ENCODE measurements around the gene POMGNT1. TPM values are rescaled to one million over a fixed set of nuclear protein-coding genes. Genes with fewer than 3 reads are reported as not detected.

Gene POMGNT1
- total and polyA plus RNA-seq, 2 of the 13 experiments (the other 11 are each of a cell fraction or from before 2014, with no cell fraction given), result 33.9 to 46.8 TPM

DNA sequence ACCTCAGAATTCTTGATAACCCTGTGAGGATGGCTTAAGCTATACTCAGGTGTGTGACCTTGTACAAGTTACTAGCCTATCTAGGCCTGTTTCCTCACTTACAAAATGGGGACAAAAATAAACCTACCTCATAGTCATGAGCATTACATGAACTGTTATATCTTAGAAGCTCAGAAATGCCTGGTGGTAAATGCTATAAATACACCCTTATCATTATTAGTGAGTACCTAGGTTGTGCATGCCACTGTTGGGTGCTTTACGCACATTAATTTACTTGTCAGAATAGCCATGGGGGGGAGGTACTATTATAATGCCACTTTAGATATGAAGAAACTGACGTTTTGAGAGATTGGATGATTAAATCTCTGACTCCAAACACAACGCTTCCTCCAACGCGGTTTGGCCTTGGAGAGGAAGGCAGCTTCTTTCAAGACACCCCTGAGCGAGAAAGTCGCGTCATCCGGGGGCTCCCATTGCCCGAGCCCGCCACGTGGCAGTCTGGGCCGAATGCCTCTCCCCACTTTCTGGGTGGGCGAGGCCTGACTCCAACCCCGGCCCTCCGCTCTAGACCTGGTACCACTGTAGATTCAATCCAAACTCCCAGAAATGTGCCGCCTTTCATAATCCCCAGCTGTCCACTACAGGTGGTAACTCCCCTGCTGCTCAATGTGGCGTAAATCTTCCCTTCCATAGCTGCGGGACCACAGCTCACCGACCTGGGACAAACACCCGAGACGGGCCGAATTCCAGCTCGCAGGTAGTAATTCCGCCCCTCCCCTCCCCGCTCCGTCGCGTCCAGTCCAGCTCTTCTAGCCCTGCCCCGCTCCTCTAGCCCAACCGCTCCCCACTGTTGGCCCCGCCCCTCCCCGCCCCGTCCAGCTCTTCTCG is 48.6 kb upstream of the POMGNT1 start (continued):
- TF ChIP-seq ZUFSP (CRISPR knock-in tag; IDR thresholded peaks at IDR 0.05; ENCODE audit: borderline replicate concordance) (no peak), ZNF280B (CRISPR knock-in tag; IDR thresholded peaks at IDR 0.05; ENCODE audit: borderline replicate concordance) (peak; percentile 41; the same call in 1 of the 2 replicates), THAP8 (CRISPR knock-in tag; IDR thresholded peaks at IDR 0.05; ENCODE audit: borderline replicate concordance) (no peak), POLR2A (IDR thresholded peaks at IDR 0.05; ENCODE audit: insufficient read depth in 1 of 2, low read depth in 2 of 2, low read length in 2 of 2) (peak; percentile 59 to 83), AGO2 (optimal IDR thresholded peaks at IDR 0.05; ENCODE audit: low read depth, low read length) (no peak), REST (IDR thresholded peaks at IDR 0.05; ENCODE audit: borderline replicate concordance in 1 of 2, low read depth in 1 of 2, low read length in 2 of 2) (no peak), FOXO1 (CRISPR knock-in tag; IDR thresholded peaks at IDR 0.05) (no peak), SATB2 (CRISPR knock-in tag; IDR thresholded peaks at IDR 0.05) (no peak), ZKSCAN8 (CRISPR knock-in tag; IDR thresholded peaks at IDR 0.05; ENCODE audit: borderline replicate concordance) (no peak), NBN (conservative IDR thresholded peaks at IDR 0.05) (no peak), NFIC (IDR thresholded peaks at IDR 0.05; ENCODE audit: low read length) (no peak), TBX2 (CRISPR knock-in tag; IDR thresholded peaks at IDR 0.05; ENCODE audit: borderline replicate concordance) (peak; percentile 20; the same call in 1 of the 2 replicates), ZFYVE20 (CRISPR knock-in tag; IDR thresholded peaks at IDR 0.05; ENCODE audit: borderline replicate concordance, low read depth) (no peak), NR1H2 (CRISPR knock-in tag; IDR thresholded peaks at IDR 0.05; ENCODE audit: borderline replicate concordance, low read depth) (no peak)

Measured in HepG2 (cell line).